GM18502 (cell line): ENCODE data around the gene ROBO1.
"Not testable (repeated sequence)": the region's sequence is repeated elsewhere in the genome, so short reads cannot be mapped to it uniquely, and the experiment has no call there.

ENCODE experiments used
- ATAC-seq: cut with Tn5 transposase; IDR thresholded peaks from one replicate; pipeline ENCODE4 v1.9.1; 2021; ENCODE audit warnings: mild to moderate bottlenecking; ENCODE audit not compliant: unreplicated experiment, poor library complexity

ROBO1 gene

GRCh38 chr3:78901544-78901943 is 866.3 kb downstream of the ROBO1 start:
- no peak for ATAC-seq

- ATAC-seq, result no peak
Observed at GRCh38 chr3:78900880-78901279, 866.9 kb downstream of the ROBO1 start.

- no peak for ATAC-seq
Observed at GRCh38 chr3:78900426-78900825, 867.4 kb downstream of the ROBO1 start.

- ATAC-seq, result no peak
Observed at GRCh38 chr3:78895528-78895927, 872.3 kb downstream of the ROBO1 start.

- no peak for ATAC-seq
Observed at GRCh38 chr3:78894787-78895186, 873.0 kb downstream of the ROBO1 start.

- ATAC-seq, result no peak
Observed at GRCh38 chr3:78893161-78893560, 874.6 kb downstream of the ROBO1 start.

GRCh38 chr3:78889348-78889747 is 878.5 kb downstream of the ROBO1 start:
- no peak for ATAC-seq

- ATAC-seq, result no peak
Observed at GRCh38 chr3:78888635-78889034, 879.2 kb downstream of the ROBO1 start.

GRCh38 chr3:78887547-78888011 is 880.2 kb downstream of the ROBO1 start:
- no peak for ATAC-seq

- ATAC-seq, result no peak
Observed at GRCh38 chr3:78887029-78887428, 880.8 kb downstream of the ROBO1 start.

- not testable (repeated sequence) for ATAC-seq
Observed at GRCh38 chr3:78884567-78884966, 883.2 kb downstream of the ROBO1 start.

GRCh38 chr3:78882251-78882650 is 885.5 kb downstream of the ROBO1 start:
- ATAC-seq, result no peak

- ATAC-seq, result no peak
Observed at GRCh38 chr3:78881501-78881900, 886.3 kb downstream of the ROBO1 start.

- no peak for ATAC-seq
Observed at GRCh38 chr3:78880603-78881461, 887.0 kb downstream of the ROBO1 start.

GRCh38 chr3:78879295-78879860 is 888.4 kb downstream of the ROBO1 start:
- ATAC-seq, result no peak

- ATAC-seq, result no peak
Observed at GRCh38 chr3:78878789-78879188, 889.0 kb downstream of the ROBO1 start.

GRCh38 chr3:78878011-78878410 is 889.8 kb downstream of the ROBO1 start:
- ATAC-seq, result no peak

- no peak for ATAC-seq
Observed at GRCh38 chr3:78875851-78876250, 891.9 kb downstream of the ROBO1 start.

- ATAC-seq, result no peak
Observed at GRCh38 chr3:78875436-78875835, 892.4 kb downstream of the ROBO1 start.

- no peak for ATAC-seq
Observed at GRCh38 chr3:78873641-78874040, 894.2 kb downstream of the ROBO1 start.

GRCh38 chr3:78872195-78872594 is 895.6 kb downstream of the ROBO1 start:
- ATAC-seq, result no peak

- ATAC-seq, result no peak
Observed at GRCh38 chr3:78871048-78871447, 896.8 kb downstream of the ROBO1 start.
